HL-60/S4 (cell line): ENCODE results near the gene CLK2.
"Not testable (repeated sequence)": the region's sequence is repeated elsewhere in the genome, so short reads cannot be mapped to it uniquely, and the experiment has no call there.

Experiments used
- in situ Hi-C: fragments of 300-500 bp; cut with MboI; formaldehyde crosslinking; loops from 2 replicates; pipeline ENCODE4 v1.14.3; 2022; ENCODE audit warnings: low sequenced_read_pairs

Gene CLK2

DNA sequence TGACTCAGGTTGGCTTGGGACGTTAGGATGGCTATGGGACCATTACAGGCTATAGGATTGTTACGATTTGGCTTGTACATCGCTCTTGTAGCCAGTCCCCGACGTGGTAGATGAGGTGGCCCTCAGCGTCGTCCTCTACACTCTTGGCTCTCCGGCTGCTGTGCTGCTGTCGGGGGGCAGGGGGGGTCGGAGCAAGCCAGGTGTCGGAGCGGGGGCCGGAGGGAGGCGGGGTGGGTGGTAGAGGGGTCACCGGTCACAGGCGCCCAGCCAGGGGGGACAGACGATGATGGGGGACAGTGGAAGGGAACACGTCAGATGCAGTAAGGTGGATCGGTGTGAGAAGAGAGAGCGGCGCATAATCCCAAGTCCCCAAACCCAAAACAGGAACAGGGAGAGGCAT lies 4.7 kb downstream of the CLK2 start:
- in situ Hi-C loops: no loop called here

DNA sequence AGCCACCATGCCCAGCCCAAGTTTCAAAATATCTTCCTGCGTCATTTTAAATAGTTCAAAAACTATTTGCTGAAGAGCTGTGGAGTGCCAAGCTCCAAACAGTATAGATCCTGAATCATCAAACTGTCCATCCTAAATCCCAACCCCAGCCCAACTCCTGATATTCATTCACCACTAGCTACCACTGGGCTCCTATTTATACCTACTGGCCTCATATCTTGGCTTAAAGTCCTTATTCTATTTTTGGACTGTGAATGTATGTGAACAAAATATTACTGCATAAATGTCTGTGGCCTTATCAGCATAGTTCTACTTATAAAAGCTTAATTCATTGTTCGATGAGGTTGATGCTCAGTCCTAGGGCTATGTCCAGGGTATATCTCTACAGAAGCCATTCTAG lies 5.9 kb downstream of the CLK2 start:
- in situ Hi-C loops: no loop called here

DNA sequence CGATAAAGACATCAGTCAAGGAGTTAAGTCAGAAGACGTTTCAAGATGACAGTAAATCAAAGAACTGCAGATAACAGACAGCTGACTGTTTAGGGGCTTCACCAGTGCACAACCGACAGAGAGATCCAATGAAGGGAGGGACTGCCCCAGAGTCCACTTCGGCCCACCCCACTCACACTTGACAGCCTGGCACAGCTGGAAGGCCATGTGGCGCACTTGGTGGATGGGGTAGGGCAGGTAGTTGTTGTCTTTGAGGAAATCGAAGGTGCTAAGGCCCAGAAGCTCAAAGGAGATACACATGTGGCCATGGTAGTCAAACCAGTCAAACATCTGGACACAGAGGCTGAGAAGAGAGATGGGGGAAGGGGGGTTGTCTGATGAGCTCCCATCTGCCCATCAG lies 6.8 kb downstream of the CLK2 start:
- in situ Hi-C loops: no loop called here

DNA sequence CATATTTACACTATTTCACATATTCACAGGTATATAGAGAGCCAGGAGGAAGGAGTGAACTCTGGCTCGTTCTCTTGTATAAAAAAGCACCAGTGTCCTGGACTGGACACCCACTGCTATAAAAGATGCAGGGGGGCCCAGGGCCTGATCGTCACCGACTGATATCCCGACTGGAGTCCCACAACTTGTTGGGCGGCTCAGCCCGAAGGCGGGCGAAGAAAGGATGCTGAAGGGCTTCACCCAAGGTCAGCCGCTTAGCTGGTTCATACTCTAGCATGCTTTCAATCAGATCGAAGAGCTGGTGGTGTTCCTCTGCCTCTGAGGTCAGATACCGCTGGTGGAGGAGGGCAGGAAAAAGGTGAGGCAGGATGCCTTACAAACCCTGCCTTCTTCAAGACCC lies 10.2 kb downstream of the CLK2 start:
- in situ Hi-C loops: no loop called here

DNA sequence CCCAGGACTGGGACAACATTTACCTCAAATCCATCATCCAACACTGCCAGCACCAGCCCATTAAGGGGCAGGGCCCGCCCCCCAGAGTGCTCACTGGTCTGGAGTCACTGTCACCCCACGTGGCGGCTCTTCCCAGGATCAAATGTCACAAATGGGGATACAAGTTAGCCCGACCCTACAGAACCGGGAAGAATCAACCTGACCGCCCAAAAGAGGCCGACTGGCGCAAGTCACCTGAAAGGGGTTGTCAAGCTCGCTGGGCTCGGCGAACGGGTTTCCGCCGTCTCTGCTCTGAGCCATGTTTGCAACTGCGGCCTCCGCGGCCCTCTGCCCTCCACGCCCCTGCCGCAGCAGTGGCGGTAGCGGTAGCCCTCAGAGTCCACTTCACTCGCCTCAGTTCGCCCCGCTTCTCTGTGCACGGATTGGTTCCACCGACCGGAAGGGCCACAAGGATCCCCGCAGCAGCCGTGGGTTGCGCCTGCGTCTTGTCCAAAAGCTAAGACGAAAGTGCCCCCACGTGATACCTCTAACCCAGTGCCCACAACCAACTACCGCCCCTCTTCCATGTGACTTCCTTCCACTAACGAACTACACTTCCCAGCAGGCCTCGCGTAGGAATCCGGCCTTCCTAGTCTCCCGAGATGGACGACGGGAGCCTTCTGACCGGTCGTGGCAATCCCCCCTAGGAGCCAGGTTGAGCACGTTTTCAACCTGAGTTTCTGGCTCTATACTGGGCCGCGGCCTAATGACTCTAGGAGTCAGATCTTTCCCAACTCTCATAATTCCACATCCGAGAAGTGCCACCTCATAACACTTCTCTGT lies 11.2 kb downstream of the CLK2 start, which contains the start of gene SCAMP3:
TSS of gene SCAMP3 (minus strand) at position 509 of the 822 bp plus-strand sequence. CDS start at position 300, 209 bp downstream.
- in situ Hi-C loops: no loop called here

DNA sequence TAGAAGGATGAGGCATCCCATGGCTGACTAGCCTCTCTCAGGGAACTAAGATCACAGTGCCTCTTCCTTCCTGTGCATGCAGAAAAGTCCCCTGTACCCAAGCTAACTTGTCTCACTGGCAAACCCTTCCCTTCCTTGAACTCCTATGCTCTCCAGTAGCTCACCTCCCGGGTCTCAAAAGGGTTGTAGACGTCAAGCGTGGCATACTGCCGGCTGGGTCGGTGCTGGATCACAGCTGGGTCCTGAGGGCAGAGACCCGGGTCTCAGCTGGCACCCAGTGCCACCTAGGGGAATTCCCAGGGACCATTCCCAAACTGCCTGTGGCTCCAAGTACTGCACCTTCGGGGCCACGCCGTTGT lies 11.8 kb downstream of the CLK2 start:
- in situ Hi-C loops: no loop called here

DNA sequence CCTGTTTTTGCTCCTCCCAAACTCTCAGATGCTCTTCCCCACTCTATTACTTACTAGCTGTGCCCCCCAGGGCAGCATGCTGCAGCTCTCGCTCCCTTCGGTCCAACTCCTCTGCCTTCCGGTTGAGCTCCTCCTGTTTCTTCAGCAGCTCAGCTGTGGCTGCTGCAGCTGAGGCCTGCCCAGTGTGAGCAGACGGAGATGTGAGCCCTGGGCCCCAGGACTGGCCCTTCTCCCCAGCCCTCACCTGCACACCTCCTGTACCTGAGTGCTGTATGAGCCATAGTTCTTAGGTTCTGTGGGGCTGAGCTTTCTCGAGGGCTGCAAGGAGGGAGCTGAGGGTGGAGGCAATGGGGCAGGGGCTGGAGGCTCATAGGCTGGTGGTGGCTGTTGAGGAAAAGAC lies 13.0 kb downstream of the CLK2 start:
- in situ Hi-C loops: no loop called here

DNA sequence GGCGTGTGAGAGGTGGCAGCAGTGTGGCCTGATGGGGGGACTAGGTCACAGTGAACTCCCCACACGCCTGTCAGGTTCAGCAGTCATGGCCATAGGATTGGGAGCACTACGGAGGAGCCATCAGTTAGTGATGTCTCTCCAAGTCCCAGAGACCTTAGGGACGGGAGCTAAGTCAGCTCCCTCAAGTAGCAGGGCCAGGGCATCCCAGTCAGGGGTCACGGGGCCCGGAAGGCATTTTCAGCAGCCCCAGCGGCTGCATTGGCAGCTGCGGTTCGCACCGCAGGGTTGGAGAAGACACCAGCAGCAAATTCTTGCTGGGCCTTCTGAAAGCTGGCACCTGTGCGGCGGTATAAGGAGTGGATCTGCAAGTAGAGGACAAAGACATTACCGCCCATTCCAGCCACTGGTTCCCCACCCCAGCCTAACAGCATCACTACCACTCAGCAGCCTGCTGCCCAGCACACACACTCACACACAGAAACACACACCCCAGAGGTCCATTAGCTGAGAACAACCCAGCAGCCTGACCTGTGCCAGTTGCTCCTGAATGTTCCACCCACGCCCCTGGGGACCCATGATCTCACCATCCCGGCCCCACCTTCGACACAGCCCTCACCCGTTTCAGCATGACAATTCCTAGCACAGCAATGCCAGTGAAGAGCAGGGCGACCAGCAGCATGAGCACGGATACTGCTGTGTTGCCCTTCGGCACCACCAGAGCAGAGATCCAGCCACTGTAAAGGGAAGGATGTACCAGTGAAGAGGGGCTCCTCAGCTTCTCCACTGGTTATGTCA lies 17.0 kb downstream of the CLK2 start:
- in situ Hi-C loops: no loop called here

DNA sequence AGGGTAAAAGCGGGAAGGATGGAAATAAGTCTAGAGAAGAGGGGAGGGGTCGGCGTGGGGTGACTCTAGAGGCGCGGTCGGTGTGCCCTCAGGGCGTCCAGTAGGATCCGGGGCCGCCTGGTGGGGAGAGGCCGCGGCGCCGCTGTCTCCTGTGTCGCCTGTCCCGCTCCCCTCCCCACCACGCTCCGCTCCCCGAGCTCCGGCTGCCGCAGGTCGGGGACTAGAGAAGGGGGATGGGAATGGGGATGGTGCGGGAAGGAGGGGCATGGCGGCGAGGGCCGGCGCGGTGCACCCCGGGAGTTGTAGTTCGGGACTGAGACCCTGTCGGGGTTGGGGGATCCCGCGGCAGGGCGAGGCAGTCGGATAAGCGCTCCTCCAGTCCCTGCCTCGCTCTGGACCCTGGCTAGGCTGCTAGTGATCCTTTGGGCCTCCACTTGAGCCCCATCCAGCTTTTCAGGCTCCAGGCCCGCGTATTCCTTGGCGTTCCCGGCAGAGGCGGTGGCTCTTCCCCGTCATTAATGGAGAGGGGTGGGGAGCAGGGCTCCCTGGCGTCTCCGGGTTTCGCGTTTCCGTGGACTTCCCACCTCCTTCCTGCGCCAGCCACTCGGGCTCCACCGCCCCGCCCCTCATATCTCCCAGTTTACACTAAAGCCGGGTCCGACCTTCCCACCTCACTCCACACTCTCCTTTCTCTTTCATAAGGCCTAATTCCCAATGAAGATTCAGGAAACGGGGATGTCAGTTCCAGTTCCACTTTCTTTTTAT lies 17.9 kb downstream of the CLK2 start, which contains the start of gene ENTREP3:
TSS of gene ENTREP3 (minus strand) at position 241 of the 765 bp plus-strand sequence. CDS start 606 bp downstream, outside the sequence.
- in situ Hi-C loops: no loop called here

DNA sequence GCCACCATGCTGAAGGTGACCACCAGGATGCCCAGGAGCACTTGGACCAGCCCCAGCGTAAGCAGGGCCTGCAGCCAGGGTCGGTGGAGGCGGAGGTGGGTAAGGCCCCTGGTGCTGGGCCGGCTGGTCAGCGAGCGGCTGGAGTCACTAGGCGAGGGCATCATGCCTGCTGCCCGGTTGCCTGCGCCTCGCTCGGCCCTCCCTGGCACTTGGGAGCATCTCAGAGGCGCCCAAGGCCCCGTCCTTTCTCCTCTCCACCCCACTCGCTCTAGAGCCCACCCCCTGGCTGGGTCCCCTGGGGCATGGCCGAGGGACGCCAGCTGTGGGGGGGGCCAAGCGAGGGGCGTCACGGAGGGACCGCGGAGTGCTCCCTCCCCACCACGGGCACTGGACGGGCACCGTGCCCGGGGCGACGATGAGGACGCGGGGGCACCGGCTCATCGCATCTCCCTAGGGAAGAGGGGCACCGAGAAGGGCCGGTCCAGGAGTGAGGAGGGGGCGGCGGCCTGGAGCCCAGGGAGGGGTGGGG lies 18.5 kb downstream of the CLK2 start:
- in situ Hi-C loops: no loop called here

DNA sequence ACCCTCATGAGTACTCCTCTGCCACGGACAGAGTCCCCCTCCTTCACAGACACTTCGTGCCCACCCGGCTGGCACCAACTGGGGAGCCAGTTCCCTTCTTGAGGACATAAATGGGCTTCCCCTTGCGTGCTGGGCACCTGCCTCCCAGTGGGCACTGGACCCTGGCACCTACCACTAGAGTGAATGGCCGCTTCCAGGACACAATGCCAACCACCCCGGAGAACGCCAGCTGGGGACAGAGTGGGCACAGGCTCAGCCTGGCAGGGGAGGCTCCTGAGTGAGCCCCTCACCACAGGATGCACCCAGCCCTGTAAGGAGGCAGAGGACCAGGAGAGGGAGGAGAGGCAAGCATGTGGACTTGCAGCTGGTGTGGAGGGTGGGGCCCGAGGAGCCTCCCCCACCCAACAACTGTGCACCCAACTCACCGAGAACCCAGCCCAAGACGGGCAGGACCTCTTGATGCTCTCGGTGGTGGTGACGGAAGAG lies 19.0 kb downstream of the CLK2 start:
- in situ Hi-C loops: no loop called here

DNA sequence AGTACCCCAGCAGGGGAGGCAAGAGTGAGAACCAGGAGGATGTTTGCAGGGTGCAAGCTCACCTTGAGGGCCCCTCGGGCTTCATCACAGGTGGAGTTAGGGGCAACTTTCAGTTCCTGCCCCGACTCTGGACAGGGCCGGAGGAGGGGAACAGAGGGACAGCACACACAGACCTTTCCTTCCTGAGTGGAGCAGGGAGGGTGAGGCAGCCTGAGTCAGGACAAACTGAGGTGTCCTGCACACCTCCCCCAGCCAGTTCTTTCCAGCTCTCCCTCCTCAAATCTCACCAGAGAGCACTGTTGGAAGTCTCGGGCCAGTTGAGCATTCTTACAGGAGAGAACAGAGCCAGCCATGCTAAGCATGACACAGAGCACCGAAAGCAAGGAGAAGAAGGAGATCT lies 19.5 kb downstream of the CLK2 start:
- in situ Hi-C loops: no loop called here

DNA sequence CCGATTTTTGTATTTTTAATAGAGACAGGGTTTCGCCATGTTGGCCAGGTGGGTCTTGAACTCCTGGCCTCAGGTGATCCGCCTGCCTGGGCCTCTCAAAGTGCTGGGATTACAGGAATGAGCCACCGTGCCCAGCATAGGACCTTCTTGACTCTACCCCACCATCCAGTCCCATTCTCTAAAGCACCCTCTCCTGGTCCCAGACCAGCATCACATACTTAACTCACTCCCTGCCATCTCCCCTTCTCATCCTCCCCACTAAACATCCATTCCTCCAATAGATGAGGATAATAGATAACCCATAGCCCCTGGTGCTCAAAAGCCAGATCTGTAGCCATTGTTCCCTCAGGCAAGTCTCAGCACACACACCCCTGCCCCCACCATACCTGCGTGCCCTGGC lies 20.1 kb downstream of the CLK2 start:
- in situ Hi-C loops: no loop called here

DNA sequence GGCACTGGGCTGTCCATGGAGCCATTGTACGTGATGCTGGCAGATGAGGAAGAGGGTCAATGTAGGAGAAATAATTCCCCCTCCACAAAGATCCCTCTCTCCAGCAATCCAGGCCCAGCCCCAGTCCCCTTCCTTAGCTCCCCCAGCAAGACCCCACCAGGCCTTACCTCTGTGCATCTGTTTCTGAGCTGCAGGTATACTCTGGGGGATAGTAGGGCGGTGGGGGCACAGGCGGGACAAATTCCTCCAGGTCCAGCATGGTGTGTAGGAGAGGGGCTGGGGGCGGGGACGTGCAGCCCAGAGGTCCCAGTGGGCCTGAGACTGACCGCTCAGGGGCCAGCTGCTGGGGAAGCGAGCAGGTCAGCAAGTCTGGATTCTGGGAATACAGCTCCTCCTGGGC lies 21.7 kb downstream of the CLK2 start:
- in situ Hi-C loops: no loop called here

DNA sequence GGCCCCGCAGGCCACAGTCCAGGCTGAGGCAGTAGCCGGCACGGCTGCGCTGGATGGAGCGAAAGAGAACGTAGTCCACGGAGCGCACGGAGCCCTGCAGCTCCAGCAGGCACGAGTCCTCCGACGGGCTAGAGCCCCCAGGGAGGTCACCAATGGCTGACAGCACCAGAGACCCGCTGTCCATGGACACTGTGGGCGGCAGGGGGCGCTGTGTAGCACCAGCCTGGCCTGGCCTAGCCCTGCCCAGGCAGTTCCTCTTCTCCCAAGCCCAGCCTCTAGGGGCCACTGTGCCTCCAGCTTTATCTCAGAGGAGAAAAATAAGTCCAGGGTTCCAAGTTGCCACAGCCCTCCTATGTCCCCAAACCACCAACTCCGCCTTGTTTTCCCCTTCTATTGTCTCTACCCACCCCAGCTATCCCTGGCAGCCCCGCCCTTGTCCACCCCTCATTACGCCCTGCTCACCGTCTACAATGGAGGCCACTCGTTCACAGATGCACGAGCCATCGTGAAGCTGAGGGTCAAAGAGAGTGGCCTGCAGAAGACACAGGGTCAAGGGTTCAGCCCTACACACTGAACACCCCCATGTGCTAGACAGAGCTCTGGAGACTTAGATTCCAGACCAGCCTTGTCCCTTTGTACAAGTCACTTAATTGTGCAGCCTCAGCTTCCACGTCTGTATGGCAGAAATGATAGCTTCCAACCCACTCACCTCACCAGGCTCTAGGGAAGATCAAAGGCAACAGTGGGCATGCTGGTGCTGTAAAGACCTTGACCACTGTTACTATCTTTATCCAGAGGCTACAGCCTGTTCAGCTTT lies 22.5 kb downstream of the CLK2 start:
- in situ Hi-C loops: no loop called here

DNA sequence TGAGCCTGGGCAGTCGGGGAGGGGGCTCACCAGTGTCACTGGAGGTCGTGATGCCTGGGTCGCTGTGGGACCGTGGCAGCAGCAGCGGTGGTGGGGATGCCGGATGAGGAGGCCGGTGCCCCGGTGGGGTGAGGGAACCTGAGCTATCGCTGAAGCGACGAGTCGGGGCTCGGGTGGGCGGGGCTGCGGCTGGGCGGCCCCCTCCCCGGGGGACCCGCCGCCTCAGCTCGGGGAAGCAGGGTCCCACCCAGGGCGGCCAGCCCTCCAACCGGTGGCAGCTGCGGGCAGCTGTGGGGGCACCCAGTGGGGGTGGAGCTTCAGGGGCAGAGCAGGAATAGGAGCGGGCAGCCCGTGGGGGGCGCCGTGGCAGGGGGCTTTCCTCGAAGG lies 23.1 kb downstream of the CLK2 start:
- in situ Hi-C loops: no loop called here

DNA sequence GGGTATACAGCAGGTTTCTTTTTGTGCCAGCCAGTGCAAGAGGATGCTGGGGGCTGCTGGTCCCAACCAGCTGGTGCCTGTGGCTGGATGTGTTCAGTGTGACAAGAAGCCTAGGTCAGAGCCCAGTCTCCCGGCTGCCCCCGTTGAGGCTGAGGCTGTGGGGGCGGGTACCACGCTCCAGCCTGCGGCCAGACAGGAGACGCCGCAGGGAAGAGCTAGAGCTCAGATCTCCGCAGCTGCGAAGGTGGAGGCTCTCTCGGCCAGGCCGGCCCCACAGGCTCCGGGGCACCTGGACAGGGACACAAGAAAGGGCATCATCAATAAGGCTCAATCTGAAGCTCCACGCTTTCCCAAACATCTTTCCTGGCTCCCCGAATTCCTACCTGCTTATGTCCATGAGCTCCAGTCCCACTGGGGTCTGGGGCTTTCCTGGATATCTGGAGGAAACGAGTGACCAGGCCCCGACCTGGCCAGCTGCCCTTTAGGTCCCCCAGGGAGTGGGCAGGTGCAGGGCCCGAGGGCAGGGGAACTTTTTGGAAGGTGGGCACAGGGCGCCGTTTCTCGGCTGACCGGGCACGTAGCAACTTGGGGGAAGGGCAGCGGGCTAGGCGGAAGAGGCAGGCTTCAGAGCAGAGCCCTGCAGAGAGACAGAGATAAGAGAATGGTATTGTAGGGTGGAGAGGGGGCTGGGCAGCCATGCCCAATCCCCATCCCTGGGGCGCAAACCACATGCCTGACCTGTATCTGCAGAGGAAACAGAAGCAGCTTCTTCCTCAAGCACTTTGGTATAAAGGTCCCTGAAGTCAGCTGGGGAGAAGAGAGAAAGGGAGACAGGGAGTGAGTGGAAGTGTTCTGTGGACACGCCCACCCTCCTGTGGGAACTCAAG lies 25.4 kb downstream of the CLK2 start:
- in situ Hi-C loops: no loop called here

DNA sequence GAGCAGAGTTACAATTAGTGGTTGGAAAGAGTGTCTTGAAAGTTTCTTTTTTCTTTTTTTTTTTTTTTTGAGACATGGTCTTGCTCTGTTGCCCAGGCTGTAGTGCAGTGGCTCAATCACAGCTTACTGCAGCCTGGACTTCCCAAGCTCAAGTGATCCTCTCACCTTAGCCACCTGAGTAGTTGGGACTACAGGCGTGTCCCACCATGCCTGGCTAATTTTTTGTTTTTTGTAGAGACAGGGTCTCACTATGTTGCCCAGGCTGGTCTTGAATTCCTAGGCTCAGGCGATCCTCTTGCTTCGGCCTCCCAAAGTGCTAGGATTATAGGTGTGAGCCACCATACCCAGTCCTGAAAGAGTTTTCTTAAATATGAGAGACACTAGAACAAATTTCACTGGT lies 26.5 kb downstream of the CLK2 start:
- in situ Hi-C loops: not testable (repeated sequence)

DNA sequence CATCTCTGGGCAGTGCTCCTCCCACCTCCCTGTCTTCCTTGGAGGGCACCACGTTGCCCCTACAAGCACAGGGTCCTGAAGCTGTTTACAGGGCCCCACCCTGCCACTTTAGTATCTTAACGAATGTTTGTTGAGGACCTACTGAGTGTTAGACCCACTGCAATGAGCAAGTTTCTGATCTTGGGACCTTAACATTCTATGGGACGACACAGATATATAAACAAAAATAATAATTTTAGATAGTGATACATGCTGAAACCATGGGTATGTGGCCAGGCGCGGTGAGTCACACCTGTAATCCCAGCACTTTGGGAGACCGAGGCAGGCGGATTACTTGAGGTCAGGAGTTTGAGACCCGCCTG lies 28.2 kb downstream of the CLK2 start:
- in situ Hi-C loops: no loop called here
